ENCODE data around the gene ANXA11. TPM values are rescaled to one million over a fixed set of nuclear protein-coding genes. Genes with fewer than 3 reads are reported as not detected.

The ANXA11 gene
- total and polyA plus RNA-seq, 2 donors (not counting 1 experiment from before 2014, with no cell fraction given): 124 to 206 TPM

DNA sequence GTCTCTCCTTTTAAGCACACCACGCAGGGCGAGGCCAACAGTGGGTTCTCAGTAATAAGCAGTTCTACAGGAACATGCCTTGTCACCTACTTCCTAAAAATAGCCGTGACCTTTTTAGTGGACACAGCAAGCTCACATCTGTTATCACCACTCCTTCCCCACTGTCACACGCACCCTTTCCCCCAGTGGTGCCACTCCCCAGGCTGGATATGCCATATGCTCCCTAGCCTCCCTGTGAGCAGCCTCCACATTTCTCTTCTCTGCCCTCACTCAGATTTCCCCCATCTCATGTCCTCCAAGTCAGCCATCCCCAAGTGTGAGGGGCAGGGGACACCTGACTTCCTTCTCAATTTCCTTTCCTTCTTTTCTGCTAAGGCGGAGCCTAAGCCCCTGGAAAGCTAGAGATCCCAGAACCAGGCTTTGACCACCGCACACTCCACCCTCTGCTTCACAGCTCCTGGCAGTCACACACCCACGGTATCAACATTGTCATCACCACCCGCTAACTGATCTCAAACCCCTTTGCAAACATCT is 3.7 kb downstream of the ANXA11 start:
- TF ChIP-seq, protein P1, sequence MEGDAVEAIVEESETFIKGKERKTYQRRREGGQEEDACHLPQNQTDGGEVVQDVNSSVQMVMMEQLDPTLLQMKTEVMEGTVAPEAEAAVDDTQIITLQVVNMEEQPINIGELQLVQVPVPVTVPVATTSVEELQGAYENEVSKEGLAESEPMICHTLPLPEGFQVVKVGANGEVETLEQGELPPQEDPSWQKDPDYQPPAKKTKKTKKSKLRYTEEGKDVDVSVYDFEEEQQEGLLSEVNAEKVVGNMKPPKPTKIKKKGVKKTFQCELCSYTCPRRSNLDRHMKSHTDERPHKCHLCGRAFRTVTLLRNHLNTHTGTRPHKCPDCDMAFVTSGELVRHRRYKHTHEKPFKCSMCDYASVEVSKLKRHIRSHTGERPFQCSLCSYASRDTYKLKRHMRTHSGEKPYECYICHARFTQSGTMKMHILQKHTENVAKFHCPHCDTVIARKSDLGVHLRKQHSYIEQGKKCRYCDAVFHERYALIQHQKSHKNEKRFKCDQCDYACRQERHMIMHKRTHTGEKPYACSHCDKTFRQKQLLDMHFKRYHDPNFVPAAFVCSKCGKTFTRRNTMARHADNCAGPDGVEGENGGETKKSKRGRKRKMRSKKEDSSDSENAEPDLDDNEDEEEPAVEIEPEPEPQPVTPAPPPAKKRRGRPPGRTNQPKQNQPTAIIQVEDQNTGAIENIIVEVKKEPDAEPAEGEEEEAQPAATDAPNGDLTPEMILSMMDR (conservative IDR thresholded peaks at IDR 0.05 in 1 of 2, IDR thresholded peaks at IDR 0.05 in 1 of 2; ENCODE audit: low read depth in 1 of 2, low read length in 2 of 2): no peak
- Histone ChIP-seq H3K27ac (ENCODE audit: insufficient read depth, low read length) (peak overlapping the region; percentile 95), H3K9me3 (ENCODE audit: control insufficient read depth, insufficient read depth, low read depth, low read length) (no peaks in the 10 kb centered on the region), H3K4me1 (ENCODE audit: control insufficient read depth, extremely low read depth, insufficient read depth, low read length) (peaks cover 29% of the 10 kb centered on the region), H3K4me2 (ENCODE audit: extremely low read depth, insufficient read depth, low read length) (peak overlapping the region; percentile 86), H2AFZ (ENCODE audit: low read length) (no peak overlapping the region), H3K27me3 (ENCODE audit: control insufficient read depth, insufficient read depth, low read length) (no peaks in the 10 kb centered on the region), H4K20me1 (ENCODE audit: control insufficient read depth, extremely low read depth, insufficient read depth, low read length) (peaks cover 5% of the 10 kb centered on the region), H3K79me2 (ENCODE audit: control insufficient read depth, insufficient read depth, low read length) (peaks cover 96% of the 10 kb centered on the region), H3K4me3 (replicated peaks in 1 of 4; ENCODE audit: control extremely low read depth in 1 of 4, insufficient read depth in 1 of 4, low read depth in 3 of 4, low read length in 4 of 4) (peak overlapping the region in 3 of 4 experiments; percentile 15 to 95 (median 21)), H3K9ac (ENCODE audit: insufficient read depth, low read length) (no peak overlapping the region), H3K36me3 (ENCODE audit: control insufficient read depth, insufficient read depth, low read length) (peaks cover 3% of the 10 kb centered on the region)
- no peak for DNase-seq (ENCODE audit: low read depth in 2 of 2)

DNA sequence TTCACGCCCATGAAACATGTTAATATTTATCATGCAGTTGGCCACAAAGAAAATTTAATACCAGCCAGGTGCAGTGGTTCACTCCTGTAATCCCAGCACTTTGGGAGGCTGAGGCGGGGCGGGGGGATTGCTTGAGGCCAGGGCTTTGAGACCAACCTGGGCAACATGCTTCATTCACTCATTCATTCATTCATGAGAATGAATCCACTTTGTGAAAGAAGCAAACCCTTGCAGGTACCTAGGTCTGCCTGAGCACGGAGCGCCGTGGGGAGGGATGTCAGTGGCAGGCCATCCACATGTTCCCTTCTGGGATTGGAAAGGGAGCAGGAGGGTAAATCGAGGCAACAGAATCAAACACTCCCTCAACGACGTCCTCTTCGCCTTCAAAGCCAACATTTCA is 4.7 kb downstream of the ANXA11 start:
- no peak for DNase-seq (ENCODE audit: low read depth in 2 of 2)
- no peaks in the 10 kb centered on the region for H3K27me3 ChIP-seq (ENCODE audit: control insufficient read depth, insufficient read depth, low read length)
- no peak overlapping the region for H3K4me3 ChIP-seq (replicated peaks in 1 of 4; ENCODE audit: control extremely low read depth in 1 of 4, insufficient read depth in 1 of 4, low read depth in 3 of 4, low read length in 4 of 4)
- no peak overlapping the region for H3K9ac ChIP-seq (ENCODE audit: insufficient read depth, low read length)
- H3K4me1 ChIP-seq (ENCODE audit: control insufficient read depth, extremely low read depth, insufficient read depth, low read length): peaks cover 27% of the 10 kb centered on the region
- peaks cover 3% of the 10 kb centered on the region for H3K36me3 ChIP-seq (ENCODE audit: control insufficient read depth, insufficient read depth, low read length)
- peak overlapping the region; percentile 67 for H3K4me2 ChIP-seq (ENCODE audit: extremely low read depth, insufficient read depth, low read length)
- H3K27ac ChIP-seq (ENCODE audit: insufficient read depth, low read length): peak overlapping the region; percentile 95
- no peaks in the 10 kb centered on the region for H3K9me3 ChIP-seq (ENCODE audit: control insufficient read depth, insufficient read depth, low read depth, low read length)
- H4K20me1 ChIP-seq (ENCODE audit: control insufficient read depth, extremely low read depth, insufficient read depth, low read length): peaks cover 5% of the 10 kb centered on the region
- TF ChIP-seq, protein P1 (conservative IDR thresholded peaks at IDR 0.05 in 1 of 2, IDR thresholded peaks at IDR 0.05 in 1 of 2; ENCODE audit: low read depth in 1 of 2, low read length in 2 of 2): no peak
- no peak for TF ChIP-seq EZH2 (IDR thresholded peaks at IDR 0.05; ENCODE audit: low read length, missing control alignments)
- H3K79me2 ChIP-seq (ENCODE audit: control insufficient read depth, insufficient read depth, low read length): peaks cover 99% of the 10 kb centered on the region
- no peak overlapping the region for H2AFZ ChIP-seq (ENCODE audit: low read length)

DNA sequence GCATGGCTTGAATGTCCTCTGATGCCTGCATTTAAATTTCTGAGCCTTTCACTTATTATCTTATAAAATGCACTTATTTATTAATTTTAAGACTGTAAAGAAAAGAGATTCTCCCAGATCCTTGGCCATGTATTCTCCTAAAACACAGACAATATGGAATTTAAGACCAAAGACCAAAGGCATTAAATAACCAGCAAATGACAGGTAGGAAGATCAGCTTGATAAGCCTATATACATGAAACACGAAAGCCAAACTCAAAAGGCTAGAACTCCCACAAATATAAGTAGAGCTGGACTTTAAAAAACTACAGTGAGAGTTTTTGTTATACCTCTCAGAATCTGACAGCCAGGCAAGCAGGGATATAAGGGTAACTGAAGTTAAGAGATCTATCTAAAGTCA is 5.1 kb downstream of the ANXA11 start:
- Histone ChIP-seq H2AFZ (ENCODE audit: low read length) (no peak overlapping the region), H3K4me2 (ENCODE audit: extremely low read depth, insufficient read depth, low read length) (peak overlapping the region; percentile 67), H3K4me3 (replicated peaks in 1 of 4; ENCODE audit: control extremely low read depth in 1 of 4, insufficient read depth in 1 of 4, low read depth in 3 of 4, low read length in 4 of 4) (peak overlapping the region in 2 of 4 experiments; percentile 19 to 20), H3K27me3 (ENCODE audit: control insufficient read depth, insufficient read depth, low read length) (no peaks in the 10 kb centered on the region), H3K9ac (ENCODE audit: insufficient read depth, low read length) (no peak overlapping the region), H4K20me1 (ENCODE audit: control insufficient read depth, extremely low read depth, insufficient read depth, low read length) (peaks cover 5% of the 10 kb centered on the region), H3K27ac (ENCODE audit: insufficient read depth, low read length) (peak overlapping the region; percentile 95), H3K36me3 (ENCODE audit: control insufficient read depth, insufficient read depth, low read length) (peaks cover 3% of the 10 kb centered on the region), H3K79me2 (ENCODE audit: control insufficient read depth, insufficient read depth, low read length) (peaks cover 99% of the 10 kb centered on the region), H3K4me1 (ENCODE audit: control insufficient read depth, extremely low read depth, insufficient read depth, low read length) (peaks cover 27% of the 10 kb centered on the region), H3K9me3 (ENCODE audit: control insufficient read depth, insufficient read depth, low read depth, low read length) (no peaks in the 10 kb centered on the region)
- no peak for DNase-seq (ENCODE audit: low read depth in 2 of 2)
- TF ChIP-seq, protein P1 (conservative IDR thresholded peaks at IDR 0.05 in 1 of 2, IDR thresholded peaks at IDR 0.05 in 1 of 2; ENCODE audit: low read depth in 1 of 2, low read length in 2 of 2): no peak
- TF ChIP-seq EZH2 (IDR thresholded peaks at IDR 0.05; ENCODE audit: low read length, missing control alignments): no peak
